GM23338 (cell line): Measurements from ENCODE around the gene LRRC3. TPM values are rescaled to one million over a fixed set of nuclear protein-coding genes. Genes with fewer than 3 reads are reported as not detected.

ENCODE experiments used
- ATAC-seq: fragments of 200-7000 bp; cut with Tn5 transposase; 3 replicates; pipeline ENCODE4 v1.9.1; 2020
- DNase-seq: peaks from one replicate; pipeline ENCODE4 v3.0.0-alpha.2; 2015; ENCODE audit warnings: low spot score
- H2AFZ ChIP-seq: fragments of 200-600 bp; sonication (generic); 2 replicates; pipeline ENCODE4 v1.8.0; 2016; ENCODE audit warnings: antibody characterized with exemption, mild to moderate bottlenecking, moderate library complexity
- H3F3A ChIP-seq: fragments of 200-600 bp; sonication (generic); replicated peaks from 2 replicates; pipeline ENCODE4 v1.8.0; 2017; ENCODE audit warnings: antibody characterized with exemption, mixed run types, low read depth
- H3K27ac ChIP-seq: fragments of 200-600 bp; sonication (generic); 2 replicates; pipeline ENCODE4 v1.6.1; 2016; ENCODE audit warnings: low read depth
- H3K27me3 ChIP-seq: fragments of 200-600 bp; sonication (generic); 2 replicates; pipeline ENCODE4 v1.8.0; 2016; ENCODE audit warnings: mild to moderate bottlenecking, mixed run types, moderate library complexity; ENCODE audit not compliant: insufficient read depth
- H3K36me3 ChIP-seq: fragments of 200-600 bp; sonication (generic); 2 replicates; pipeline ENCODE4 v1.8.0; 2016; ENCODE audit warnings: mild to moderate bottlenecking; ENCODE audit not compliant: insufficient read depth
- H3K4me1 ChIP-seq: fragments of 200-600 bp; sonication (generic); 2 replicates; pipeline ENCODE4 v1.8.0; 2016; ENCODE audit warnings: mild to moderate bottlenecking, moderate library complexity; ENCODE audit not compliant: insufficient read depth
- H3K4me2 ChIP-seq: fragments of 200-600 bp; sonication (generic); 2 replicates; pipeline ENCODE4 v1.7.1; 2017; ENCODE audit warnings: mixed run types
- H3K4me3 ChIP-seq: fragments of 200-600 bp; sonication (generic); 2 replicates; pipeline ENCODE4 v1.6.1; 2016; ENCODE audit warnings: mixed run types
- H3K79me2 ChIP-seq: fragments of 200-600 bp; sonication (generic); replicated peaks from 2 replicates; pipeline ENCODE4 v1.8.0; 2017; ENCODE audit warnings: mild to moderate bottlenecking; ENCODE audit not compliant: insufficient read depth
- H3K9me2 ChIP-seq: fragments of 200-600 bp; sonication (generic); 2 replicates; pipeline ENCODE4 v1.8.0; 2017; ENCODE audit not compliant: insufficient read depth
- H4K20me1 ChIP-seq: fragments of 200-600 bp; sonication (generic); replicated peaks from 2 replicates; pipeline ENCODE4 v1.8.0; 2017; ENCODE audit warnings: mild to moderate bottlenecking; ENCODE audit not compliant: insufficient read depth
- H3K27ac Mint-ChIP-seq: 2 replicates; pipeline ENCODE4 v1.8.0; 2020; ENCODE audit warnings: inconsistent platforms, mild to moderate bottlenecking, moderate library complexity, mixed read lengths
- H3K27me3 Mint-ChIP-seq: 3 replicates; pipeline ENCODE4 v1.8.0; 2022; ENCODE audit warnings: low read depth, mild to moderate bottlenecking, moderate library complexity, mixed read lengths, inconsistent platforms; ENCODE audit not compliant: insufficient read depth, poor library complexity
- H3K36me3 Mint-ChIP-seq: 3 replicates; pipeline ENCODE4 v1.8.0; 2021; ENCODE audit warnings: low read depth, mild to moderate bottlenecking, inconsistent platforms, moderate library complexity, mixed read lengths
- H3K4me1 Mint-ChIP-seq: 3 replicates; pipeline ENCODE4 v1.8.0; 2020; ENCODE audit warnings: mild to moderate bottlenecking, inconsistent platforms, mixed read lengths
- H3K4me3 Mint-ChIP-seq: 3 replicates; pipeline ENCODE4 v1.8.0; 2021; ENCODE audit warnings: moderate library complexity, mild to moderate bottlenecking, inconsistent platforms, mixed read lengths
- H3K9me3 Mint-ChIP-seq: 3 replicates; pipeline ENCODE4 v1.8.0; 2020; ENCODE audit warnings: moderate library complexity, mild to moderate bottlenecking, inconsistent platforms, mixed read lengths
- CREB1 ChIP-seq: fragments of 250-450 bp; sonication (Bioruptor Pico); IDR thresholded peaks from 2 replicates; pipeline ENCODE4 v1.5.0; 2020; ENCODE audit warnings: low read depth, mild to moderate bottlenecking, moderate library complexity
- CTCF ChIP-seq, 2 experiments: fragments of 200-600 bp in 1 of 2; sonication (generic) in 1 of 2; conservative IDR thresholded peaks; 2 replicates each; pipeline versions ENCODE4 v1.5.1 to v1.6.1; 2016 to 2017; ENCODE audit warnings: antibody characterized with exemption in 2 of 2, low read depth in 2 of 2, mild to moderate bottlenecking in 2 of 2, moderate library complexity in 1 of 2
- EZH2 ChIP-seq: fragments of 200-600 bp; sonication (generic); IDR thresholded peaks from one replicate; pipeline ENCODE4 v1.8.0; 2017; ENCODE audit warnings: antibody characterized with exemption, mild to moderate bottlenecking, low read depth; ENCODE audit not compliant: unreplicated experiment
- EZH2phosphoT487 ChIP-seq: fragments of 200-600 bp; sonication (generic); IDR thresholded peaks from one replicate; pipeline ENCODE4 v1.8.1; 2018; ENCODE audit warnings: antibody characterized with exemption; ENCODE audit not compliant: unreplicated experiment
- JUNB ChIP-seq: IDR thresholded peaks from one replicate; pipeline ENCODE4 v1.6.1; 2016; ENCODE audit warnings: antibody characterized with exemption; ENCODE audit not compliant: unreplicated experiment
- NANOG ChIP-seq: IDR thresholded peaks from 2 replicates; pipeline ENCODE4 v1.6.1; 2016; ENCODE audit warnings: antibody characterized with exemption, borderline replicate concordance
- POLR2AphosphoS5 ChIP-seq: IDR thresholded peaks from 2 replicates; pipeline ENCODE4 v1.6.1; 2016; ENCODE audit warnings: antibody characterized with exemption, low read depth
- STAT1 ChIP-seq: IDR thresholded peaks from one replicate; pipeline ENCODE4 v1.6.1; 2016; ENCODE audit warnings: antibody characterized with exemption; ENCODE audit not compliant: unreplicated experiment
- ZNF114 ChIP-seq: fragments of 250-450 bp; sonication (Bioruptor Pico); IDR thresholded peaks from 2 replicates; pipeline ENCODE4 v1.5.0; 2020; ENCODE audit warnings: mild to moderate bottlenecking, moderate library complexity
- ZNF331 ChIP-seq: fragments of 250-450 bp; sonication (Bioruptor Pico); IDR thresholded peaks from 2 replicates; pipeline ENCODE4 v1.5.0; 2020; ENCODE audit warnings: low read depth, mild to moderate bottlenecking, moderate library complexity
- polyA plus RNA-seq: library from polyadenylated mRNA; unstranded; fragments of >200 nt; fragmentation: Nextera tagmentation; extraction: Ambion mirVana; gene quantifications from 2 replicates; pipeline ENCODE4 v1.2.1, GENCODE V29; 2016
- total RNA-seq: library from RNA; depleted of rRNA; stranded (reverse); fragments of >200 nt; shearing (Covaris generic); gene quantifications from 2 replicates; pipeline ENCODE4 v1.2.3, GENCODE V29; 2014
- TF ChIP-seq, protein P1 (sequence below): IDR thresholded peaks from 2 replicates; pipeline ENCODE4 v1.6.1; 2016; ENCODE audit warnings: antibody characterized with exemption
- TF ChIP-seq, protein P2 (sequence below): IDR thresholded peaks from one replicate; pipeline ENCODE4 v1.6.1; 2018; ENCODE audit warnings: antibody characterized with exemption; ENCODE audit not compliant: unreplicated experiment
- TF ChIP-seq, protein P3 (sequence below): fragments of 250-450 bp; sonication (Bioruptor Pico); IDR thresholded peaks from 2 replicates; pipeline ENCODE4 v1.5.0; 2020; ENCODE audit warnings: mild to moderate bottlenecking, moderate library complexity

LRRC3 gene
- total and polyA plus RNA-seq, 2 experiments from 2014 or later: 0.95 to 6.8 TPM

DNA sequence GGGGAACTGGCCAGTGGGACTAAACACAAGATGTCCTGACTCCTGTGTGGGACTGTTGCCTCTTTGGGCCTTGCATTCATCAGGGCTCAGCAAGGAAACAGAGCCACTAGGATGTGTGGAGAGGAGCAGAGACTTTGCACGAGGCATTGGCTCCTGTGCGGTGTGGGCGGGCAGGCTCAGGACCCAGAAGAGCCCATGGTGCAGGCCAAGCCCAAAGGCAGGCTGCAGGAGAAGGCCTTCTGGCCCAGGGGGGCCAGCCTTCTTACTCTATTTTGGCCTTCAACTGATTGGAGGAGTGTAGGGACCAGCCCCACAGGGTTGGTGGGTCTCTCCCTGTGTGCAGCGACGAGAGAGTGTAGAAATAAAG lies 23.5 kb downstream of the LRRC3 start:
- Mint-ChIP-seq H3K36me3 (no peaks in the 10 kb centered on the region; the same call in 2 of the 3 replicates), H3K27ac (no peak overlapping the region), H3K27me3 (peaks cover 2% of the 10 kb centered on the region), H3K9me3 (peaks cover 8% of the 10 kb centered on the region; the same call in 2 of the 3 replicates), H3K4me1 (peaks cover under 1% of the 10 kb centered on the region; the same call in 1 of the 3 replicates), H3K4me3 (no peak overlapping the region)
- Histone ChIP-seq H2AFZ (no peak overlapping the region), H3K27me3 (no peaks in the 10 kb centered on the region), H3K4me2 (no peak overlapping the region), H3K4me1 (no peaks in the 10 kb centered on the region), H3K9me2 (no peaks in the 10 kb centered on the region), H3K36me3 (no peaks in the 10 kb centered on the region), H3K27ac (no peak overlapping the region), H4K20me1 (no peaks in the 10 kb centered on the region), H3F3A (no peaks in the 10 kb centered on the region), H3K79me2 (no peaks in the 10 kb centered on the region), H3K4me3 (no peak overlapping the region)
- ATAC-seq (no peak), DNase-seq (no peak)
- TF ChIP-seq EZH2phosphoT487: no peak
- TF ChIP-seq ZNF114: no peak
- no peak for TF ChIP-seq CTCF (conservative IDR thresholded peaks at IDR 0.05; ENCODE audit: low read depth in 2 of 2)
- no peak for TF ChIP-seq ZNF331 (CRISPR knock-in tag)
- TF ChIP-seq STAT1: no peak
- TF ChIP-seq JUNB: no peak
- no peak for TF ChIP-seq EZH2
- TF ChIP-seq CREB1 (CRISPR knock-in tag): no peak
- TF ChIP-seq, protein P1, sequence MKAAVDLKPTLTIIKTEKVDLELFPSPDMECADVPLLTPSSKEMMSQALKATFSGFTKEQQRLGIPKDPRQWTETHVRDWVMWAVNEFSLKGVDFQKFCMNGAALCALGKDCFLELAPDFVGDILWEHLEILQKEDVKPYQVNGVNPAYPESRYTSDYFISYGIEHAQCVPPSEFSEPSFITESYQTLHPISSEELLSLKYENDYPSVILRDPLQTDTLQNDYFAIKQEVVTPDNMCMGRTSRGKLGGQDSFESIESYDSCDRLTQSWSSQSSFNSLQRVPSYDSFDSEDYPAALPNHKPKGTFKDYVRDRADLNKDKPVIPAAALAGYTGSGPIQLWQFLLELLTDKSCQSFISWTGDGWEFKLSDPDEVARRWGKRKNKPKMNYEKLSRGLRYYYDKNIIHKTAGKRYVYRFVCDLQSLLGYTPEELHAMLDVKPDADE: no peak
- TF ChIP-seq, protein P2, sequence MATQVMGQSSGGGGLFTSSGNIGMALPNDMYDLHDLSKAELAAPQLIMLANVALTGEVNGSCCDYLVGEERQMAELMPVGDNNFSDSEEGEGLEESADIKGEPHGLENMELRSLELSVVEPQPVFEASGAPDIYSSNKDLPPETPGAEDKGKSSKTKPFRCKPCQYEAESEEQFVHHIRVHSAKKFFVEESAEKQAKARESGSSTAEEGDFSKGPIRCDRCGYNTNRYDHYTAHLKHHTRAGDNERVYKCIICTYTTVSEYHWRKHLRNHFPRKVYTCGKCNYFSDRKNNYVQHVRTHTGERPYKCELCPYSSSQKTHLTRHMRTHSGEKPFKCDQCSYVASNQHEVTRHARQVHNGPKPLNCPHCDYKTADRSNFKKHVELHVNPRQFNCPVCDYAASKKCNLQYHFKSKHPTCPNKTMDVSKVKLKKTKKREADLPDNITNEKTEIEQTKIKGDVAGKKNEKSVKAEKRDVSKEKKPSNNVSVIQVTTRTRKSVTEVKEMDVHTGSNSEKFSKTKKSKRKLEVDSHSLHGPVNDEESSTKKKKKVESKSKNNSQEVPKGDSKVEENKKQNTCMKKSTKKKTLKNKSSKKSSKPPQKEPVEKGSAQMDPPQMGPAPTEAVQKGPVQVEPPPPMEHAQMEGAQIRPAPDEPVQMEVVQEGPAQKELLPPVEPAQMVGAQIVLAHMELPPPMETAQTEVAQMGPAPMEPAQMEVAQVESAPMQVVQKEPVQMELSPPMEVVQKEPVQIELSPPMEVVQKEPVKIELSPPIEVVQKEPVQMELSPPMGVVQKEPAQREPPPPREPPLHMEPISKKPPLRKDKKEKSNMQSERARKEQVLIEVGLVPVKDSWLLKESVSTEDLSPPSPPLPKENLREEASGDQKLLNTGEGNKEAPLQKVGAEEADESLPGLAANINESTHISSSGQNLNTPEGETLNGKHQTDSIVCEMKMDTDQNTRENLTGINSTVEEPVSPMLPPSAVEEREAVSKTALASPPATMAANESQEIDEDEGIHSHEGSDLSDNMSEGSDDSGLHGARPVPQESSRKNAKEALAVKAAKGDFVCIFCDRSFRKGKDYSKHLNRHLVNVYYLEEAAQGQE: no peak
- TF ChIP-seq, protein P3, sequence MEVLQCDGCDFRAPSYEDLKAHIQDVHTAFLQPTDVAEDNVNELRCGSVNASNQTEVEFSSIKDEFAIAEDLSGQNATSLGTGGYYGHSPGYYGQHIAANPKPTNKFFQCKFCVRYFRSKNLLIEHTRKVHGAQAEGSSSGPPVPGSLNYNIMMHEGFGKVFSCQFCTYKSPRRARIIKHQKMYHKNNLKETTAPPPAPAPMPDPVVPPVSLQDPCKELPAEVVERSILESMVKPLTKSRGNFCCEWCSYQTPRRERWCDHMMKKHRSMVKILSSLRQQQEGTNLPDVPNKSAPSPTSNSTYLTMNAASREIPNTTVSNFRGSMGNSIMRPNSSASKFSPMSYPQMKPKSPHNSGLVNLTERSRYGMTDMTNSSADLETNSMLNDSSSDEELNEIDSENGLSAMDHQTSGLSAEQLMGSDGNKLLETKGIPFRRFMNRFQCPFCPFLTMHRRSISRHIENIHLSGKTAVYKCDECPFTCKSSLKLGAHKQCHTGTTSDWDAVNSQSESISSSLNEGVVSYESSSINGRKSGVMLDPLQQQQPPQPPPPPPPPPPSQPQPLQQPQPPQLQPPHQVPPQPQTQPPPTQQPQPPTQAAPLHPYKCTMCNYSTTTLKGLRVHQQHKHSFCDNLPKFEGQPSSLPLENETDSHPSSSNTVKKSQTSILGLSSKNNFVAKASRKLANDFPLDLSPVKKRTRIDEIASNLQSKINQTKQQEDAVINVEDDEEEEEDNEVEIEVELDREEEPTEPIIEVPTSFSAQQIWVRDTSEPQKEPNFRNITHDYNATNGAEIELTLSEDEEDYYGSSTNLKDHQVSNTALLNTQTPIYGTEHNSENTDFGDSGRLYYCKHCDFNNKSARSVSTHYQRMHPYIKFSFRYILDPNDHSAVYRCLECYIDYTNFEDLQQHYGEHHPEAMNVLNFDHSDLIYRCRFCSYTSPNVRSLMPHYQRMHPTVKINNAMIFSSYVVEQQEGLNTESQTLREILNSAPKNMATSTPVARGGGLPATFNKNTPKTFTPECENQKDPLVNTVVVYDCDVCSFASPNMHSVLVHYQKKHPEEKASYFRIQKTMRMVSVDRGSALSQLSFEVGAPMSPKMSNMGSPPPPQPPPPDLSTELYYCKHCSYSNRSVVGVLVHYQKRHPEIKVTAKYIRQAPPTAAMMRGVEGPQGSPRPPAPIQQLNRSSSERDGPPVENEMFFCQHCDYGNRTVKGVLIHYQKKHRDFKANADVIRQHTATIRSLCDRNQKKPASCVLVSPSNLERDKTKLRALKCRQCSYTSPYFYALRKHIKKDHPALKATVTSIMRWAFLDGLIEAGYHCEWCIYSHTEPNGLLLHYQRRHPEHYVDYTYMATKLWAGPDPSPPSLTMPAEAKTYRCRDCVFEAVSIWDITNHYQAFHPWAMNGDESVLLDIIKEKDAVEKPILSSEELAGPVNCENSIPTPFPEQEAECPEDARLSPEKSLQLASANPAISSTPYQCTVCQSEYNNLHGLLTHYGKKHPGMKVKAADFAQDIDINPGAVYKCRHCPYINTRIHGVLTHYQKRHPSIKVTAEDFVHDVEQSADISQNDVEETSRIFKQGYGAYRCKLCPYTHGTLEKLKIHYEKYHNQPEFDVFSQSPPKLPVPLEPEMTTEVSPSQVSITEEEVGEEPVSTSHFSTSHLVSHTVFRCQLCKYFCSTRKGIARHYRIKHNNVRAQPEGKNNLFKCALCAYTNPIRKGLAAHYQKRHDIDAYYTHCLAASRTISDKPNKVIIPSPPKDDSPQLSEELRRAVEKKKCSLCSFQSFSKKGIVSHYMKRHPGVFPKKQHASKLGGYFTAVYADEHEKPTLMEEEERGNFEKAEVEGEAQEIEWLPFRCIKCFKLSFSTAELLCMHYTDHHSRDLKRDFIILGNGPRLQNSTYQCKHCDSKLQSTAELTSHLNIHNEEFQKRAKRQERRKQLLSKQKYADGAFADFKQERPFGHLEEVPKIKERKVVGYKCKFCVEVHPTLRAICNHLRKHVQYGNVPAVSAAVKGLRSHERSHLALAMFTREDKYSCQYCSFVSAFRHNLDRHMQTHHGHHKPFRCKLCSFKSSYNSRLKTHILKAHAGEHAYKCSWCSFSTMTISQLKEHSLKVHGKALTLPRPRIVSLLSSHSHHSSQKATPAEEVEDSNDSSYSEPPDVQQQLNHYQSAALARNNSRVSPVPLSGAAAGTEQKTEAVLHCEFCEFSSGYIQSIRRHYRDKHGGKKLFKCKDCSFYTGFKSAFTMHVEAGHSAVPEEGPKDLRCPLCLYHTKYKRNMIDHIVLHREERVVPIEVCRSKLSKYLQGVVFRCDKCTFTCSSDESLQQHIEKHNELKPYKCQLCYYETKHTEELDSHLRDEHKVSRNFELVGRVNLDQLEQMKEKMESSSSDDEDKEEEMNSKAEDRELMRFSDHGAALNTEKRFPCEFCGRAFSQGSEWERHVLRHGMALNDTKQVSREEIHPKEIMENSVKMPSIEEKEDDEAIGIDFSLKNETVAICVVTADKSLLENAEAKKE (CRISPR knock-in tag): no peak
- no peak for TF ChIP-seq POLR2AphosphoS5
- TF ChIP-seq NANOG: no peak
